ENCODE data around the gene KRTAP4-4. TPM values are rescaled to one million over a fixed set of nuclear protein-coding genes. Genes with fewer than 3 reads are reported as not detected.
"Not testable (repeated sequence)": the region's sequence is repeated elsewhere in the genome, so short reads cannot be mapped to it uniquely, and the experiment has no call there.

Gene KRTAP4-4
- total and polyA plus RNA-seq, 9 of the 15 experiments (the other 6 are each of a cell fraction or from before 2014, with no cell fraction given): not detected

GRCh38 chr17:41140360-41141131 lies 20.0 kb downstream of the KRTAP4-4 start, which contains the start of gene KRTAP4-6:
Gene KRTAP4-6 (minus strand): TSS chr17:41140544. CDS start chr17:41140487, 57 bp downstream.
- no peak within 1 kb of the TSS for H3K9ac ChIP-seq (ENCODE audit: insufficient read depth in 1 of 2, low read depth in 2 of 2, low read length in 2 of 2)
- no peaks in the 10 kb centered on the region for H3K9me3 ChIP-seq (replicated peaks; ENCODE audit: control insufficient read depth, insufficient read depth, low read depth, low read length)
- TF ChIP-seq CREM (IDR thresholded peaks at IDR 0.05; ENCODE audit: low read depth) (no peak), CBFA2T2 (conservative IDR thresholded peaks at IDR 0.05) (0 out of 2 replicates have a peak, but pooled peaks have one; percentile 9), SRF (CRISPR knock-in tag; IDR thresholded peaks at IDR 0.05) (no peak), USF2 (CRISPR knock-in tag; IDR thresholded peaks at IDR 0.05) (peak; percentile 30; the same call in 1 of the 2 replicates), ZFP1 (CRISPR knock-in tag; IDR thresholded peaks at IDR 0.05) (peak; percentile 71), ARID2 (IDR thresholded peaks at IDR 0.05) (no peak), NELFE (IDR thresholded peaks at IDR 0.05; ENCODE audit: insufficient read depth, insufficient read length) (no peak), PTBP1 (IDR thresholded peaks at IDR 0.05; ENCODE audit: low read depth, low read length) (no peak), RAD51 (IDR thresholded peaks at IDR 0.05; ENCODE audit: borderline replicate concordance, low read depth) (peak; percentile 41)
- TF ChIP-seq, protein P1, sequence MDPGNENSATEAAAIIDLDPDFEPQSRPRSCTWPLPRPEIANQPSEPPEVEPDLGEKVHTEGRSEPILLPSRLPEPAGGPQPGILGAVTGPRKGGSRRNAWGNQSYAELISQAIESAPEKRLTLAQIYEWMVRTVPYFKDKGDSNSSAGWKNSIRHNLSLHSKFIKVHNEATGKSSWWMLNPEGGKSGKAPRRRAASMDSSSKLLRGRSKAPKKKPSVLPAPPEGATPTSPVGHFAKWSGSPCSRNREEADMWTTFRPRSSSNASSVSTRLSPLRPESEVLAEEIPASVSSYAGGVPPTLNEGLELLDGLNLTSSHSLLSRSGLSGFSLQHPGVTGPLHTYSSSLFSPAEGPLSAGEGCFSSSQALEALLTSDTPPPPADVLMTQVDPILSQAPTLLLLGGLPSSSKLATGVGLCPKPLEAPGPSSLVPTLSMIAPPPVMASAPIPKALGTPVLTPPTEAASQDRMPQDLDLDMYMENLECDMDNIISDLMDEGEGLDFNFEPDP (CRISPR knock-in tag; IDR thresholded peaks at IDR 0.05): no peak
- TF ChIP-seq, protein P2, sequence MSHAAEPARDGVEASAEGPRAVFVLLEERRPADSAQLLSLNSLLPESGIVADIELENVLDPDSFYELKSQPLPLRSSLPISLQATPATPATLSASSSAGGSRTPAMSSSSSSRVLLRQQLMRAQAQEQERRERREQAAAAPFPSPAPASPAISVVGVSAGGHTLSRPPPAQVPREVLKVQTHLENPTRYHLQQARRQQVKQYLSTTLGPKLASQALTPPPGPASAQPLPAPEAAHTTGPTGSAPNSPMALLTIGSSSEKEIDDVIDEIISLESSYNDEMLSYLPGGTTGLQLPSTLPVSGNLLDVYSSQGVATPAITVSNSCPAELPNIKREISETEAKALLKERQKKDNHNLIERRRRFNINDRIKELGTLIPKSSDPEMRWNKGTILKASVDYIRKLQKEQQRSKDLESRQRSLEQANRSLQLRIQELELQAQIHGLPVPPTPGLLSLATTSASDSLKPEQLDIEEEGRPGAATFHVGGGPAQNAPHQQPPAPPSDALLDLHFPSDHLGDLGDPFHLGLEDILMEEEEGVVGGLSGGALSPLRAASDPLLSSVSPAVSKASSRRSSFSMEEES (CRISPR knock-in tag; IDR thresholded peaks at IDR 0.05): peak; percentile 80
- no peak within 1 kb of the TSS for H3K4me2 ChIP-seq (ENCODE audit: insufficient read depth, low read length)
- no peaks in the 10 kb centered on the region for H3K36me3 ChIP-seq (ENCODE audit: control insufficient read depth, insufficient read depth, low read length)
- H2AFZ ChIP-seq (ENCODE audit: low read depth, low read length): no peak within 1 kb of the TSS
- H3K27me3 ChIP-seq (ENCODE audit: control insufficient read depth in 2 of 2, insufficient read depth in 2 of 2, low read length in 2 of 2): no peaks in the 10 kb centered on the region
- ChIA-PET POLR2A (interaction anchor here (1.0 kb wide), 1 partner anchor 29 kb away, joined by 3 read pairs; no protein-coding TSS in a partner anchor), CTCF (ENCODE audit: low intra/inter-chr PET ratio) (no interaction called here)
- intact Hi-C loops (cut with micrococcal nuclease) (no loop called here), in situ Hi-C loops (cut with MboI) (no loop called here)
- no peak within 1 kb of the TSS for H3K4me3 ChIP-seq
- H3K79me2 ChIP-seq (ENCODE audit: control insufficient read depth, insufficient read depth, low read length): no peaks in the 10 kb centered on the region
- FAIRE-seq (no peak), DNase-seq (ENCODE audit: extremely low read depth in 1 of 4, low spot score in 3 of 4) (no peak), ATAC-seq (no peak)
- H3K4me1 ChIP-seq (replicated peaks in 1 of 2; ENCODE audit: control insufficient read depth in 2 of 2, insufficient read depth in 2 of 2, low read length in 2 of 2): no peaks in the 10 kb centered on the region
- no peaks in the 10 kb centered on the region for H3K9me1 ChIP-seq (ENCODE audit: control insufficient read depth, insufficient read depth, low read length)
- BruUV-seq (replicated peaks): no TSS peak
- WGBS (ENCODE audit: insufficient coverage, low coverage, missing lambda C conversion rate): 0% methylated on average over 6 of the region's 6 CpGs
- no peaks in the 10 kb centered on the region for H4K20me1 ChIP-seq (replicated peaks; ENCODE audit: control insufficient read depth, insufficient read depth, low read length)
- no peak within 1 kb of the TSS for H3K27ac ChIP-seq (ENCODE audit: extremely low read depth, low read depth, low read length)

GRCh38 chr17:41139865-41140264 lies 20.7 kb downstream of the KRTAP4-4 start:
- BruUV-seq (replicated peaks); H3K9me3 ChIP-seq (replicated peaks; ENCODE audit: control insufficient read depth, insufficient read depth, low read depth, low read length); H3K9ac ChIP-seq (ENCODE audit: insufficient read depth in 1 of 2, low read depth in 2 of 2, low read length in 2 of 2); in situ Hi-C loops (cut with MboI); H2AFZ ChIP-seq (ENCODE audit: low read depth, low read length); H3K4me2 ChIP-seq (ENCODE audit: insufficient read depth, low read length); H3K4me1 ChIP-seq (replicated peaks in 1 of 2; ENCODE audit: control insufficient read depth in 2 of 2, insufficient read depth in 2 of 2, low read length in 2 of 2); H3K27ac ChIP-seq (ENCODE audit: extremely low read depth, low read depth, low read length); H3K9me1 ChIP-seq (ENCODE audit: control insufficient read depth, insufficient read depth, low read length); FAIRE-seq; intact Hi-C loops (cut with micrococcal nuclease); H3K27me3 ChIP-seq (ENCODE audit: control insufficient read depth in 2 of 2, insufficient read depth in 2 of 2, low read length in 2 of 2); H3K36me3 ChIP-seq (ENCODE audit: control insufficient read depth, insufficient read depth, low read length); DNase-seq (ENCODE audit: extremely low read depth in 1 of 4, low spot score in 3 of 4); CTCF ChIA-PET (ENCODE audit: low intra/inter-chr PET ratio); H4K20me1 ChIP-seq (replicated peaks; ENCODE audit: control insufficient read depth, insufficient read depth, low read length); H3K79me2 ChIP-seq (ENCODE audit: control insufficient read depth, insufficient read depth, low read length); ATAC-seq; H3K4me3 ChIP-seq: not testable (repeated sequence)
- WGBS (ENCODE audit: insufficient coverage, low coverage, missing lambda C conversion rate): 1% methylated on average over 12 of the region's 12 CpGs
- POLR2A ChIA-PET: interaction anchor here (1.0 kb wide), 1 partner anchor 28 kb away, joined by 3 read pairs; no protein-coding TSS in a partner anchor

Measured in K562 (cell line).